GM10248 (cell line): Measurements from ENCODE around the gene NANOGP8.

ENCODE experiments used
- CTCF ChIA-PET: fragments of 300-600 bp; sonication (Branson Sonifier 250); formaldehyde crosslinking; extraction: SDS; loops from one replicate; lab custom pipeline; 2021; ENCODE audit warnings: antibody characterized with exemption; lab: Yijun Ruan, JAX
- POLR2A ChIA-PET: fragments of 350-650 bp; sonication (Branson Sonifier 250); formaldehyde crosslinking; extraction: SDS; loops from one replicate; lab custom pipeline; 2020; ENCODE audit warnings: antibody characterized with exemption; lab: Yijun Ruan, JAX
- DNase-seq: peaks from one replicate; pipeline ENCODE4 v3.0.0; 2012; ENCODE audit errors: extremely low spot score
- CTCF ChIP-seq: IDR thresholded peaks from 2 replicates; pipeline ENCODE4 v1.5.1; 2012; ENCODE audit warnings: mild to moderate bottlenecking, low read depth; ENCODE audit errors: extremely low read depth, missing control alignments, control extremely low read depth

NANOGP8 gene

GRCh38 chr15:35038626-35039451, 46.3 kb downstream of the NANOGP8 start:
- CTCF ChIA-PET, result interaction anchor here (1.1 kb wide), 1 partner anchor 21 kb away, joined by 3 read pairs; no protein-coding TSS in a partner anchor
- POLR2A ChIA-PET, result no interaction called here
- TF ChIP-seq CTCF, result no peak
- no peak for DNase-seq
